NT2/D1 (cell line): ENCODE measurements around the gene SP2.

Experiments used
- SUZ12 ChIP-seq: IDR thresholded peaks from 2 replicates; pipeline ENCODE4 v1.6.1; 2011; ENCODE audit not compliant: insufficient read length, insufficient read depth; ENCODE audit errors: extremely low read depth
- YY1 ChIP-seq: IDR thresholded peaks from 2 replicates; pipeline ENCODE4 v1.6.1; 2011; ENCODE audit not compliant: insufficient read length, insufficient read depth

DNA sequence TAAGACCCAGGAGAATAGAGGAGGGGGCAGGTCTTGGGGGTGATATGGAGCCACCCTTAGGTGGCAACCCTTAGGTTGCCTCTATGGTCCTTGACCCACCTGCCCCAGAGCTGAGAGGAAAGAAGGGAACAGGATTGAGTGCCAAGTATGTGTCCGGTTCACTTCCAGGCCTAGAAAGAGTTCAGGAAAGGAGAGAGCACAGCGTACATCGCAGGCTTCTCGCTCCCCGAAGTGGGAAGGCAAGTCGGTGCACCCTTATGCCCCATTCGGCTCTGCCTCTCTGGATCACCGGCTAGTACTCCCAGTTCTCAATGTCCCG lies 45.7 kb upstream of the SP2 start:
- TF ChIP-seq SUZ12 (no peak), YY1 (no peak)
